Mucosa of descending colon (tissue), 3 donors: ENCODE data around the gene GPR158. TPM values are rescaled to one million over a fixed set of nuclear protein-coding genes. Genes with fewer than 3 reads are reported as not detected.

Experiments
- ATAC-seq: fragments of 200-7000 bp; cut with Tn5 transposase; one replicate; pipeline ENCODE4 v1.9.1; 2020; ENCODE audit warnings: mild to moderate bottlenecking, moderate library complexity
- DNase-seq, 3 donors: peaks; one replicate each; pipeline ENCODE4 v3.0.0-alpha.2; 2020
- H3K36me3 ChIP-seq: fragments of 200-600 bp; one replicate; pipeline ENCODE4 v1.8.0; 2021; ENCODE audit warnings: low read depth, mild to moderate bottlenecking
- H3K4me1 ChIP-seq: fragments of 200-600 bp; one replicate; pipeline ENCODE4 v1.8.0; 2021; ENCODE audit warnings: low read depth, mild to moderate bottlenecking
- H3K4me3 ChIP-seq: fragments of 200-600 bp; one replicate; pipeline ENCODE4 v1.8.0; 2021; ENCODE audit warnings: mild to moderate bottlenecking
- H3K9me3 ChIP-seq: fragments of 200-600 bp; one replicate; pipeline ENCODE4 v1.8.0; 2021; ENCODE audit warnings: mild to moderate bottlenecking
- CTCF ChIP-seq: fragments of 200-600 bp; IDR thresholded peaks from one replicate; pipeline ENCODE4 v1.8.0; 2022; ENCODE audit warnings: antibody characterized with exemption, mild to moderate bottlenecking
- intact Hi-C, 2 donors: fragments of 100-400 bp; cut with DNase I in 1 of 2; cut with micrococcal nuclease in 1 of 2; formaldehyde crosslinking; loops; one replicate each; pipeline versions ENCODE4 v1.11.0 to v1.11.1; 2022; cut with DNase I, micrococcal nuclease
- total RNA-seq, 3 donors: library from RNA; stranded (reverse); fragmentation: NEBNext Ultra II Directional in 2 of 3; extraction: Animal tissue kit (Norgen Biotek cat#: 25700) in 2 of 3; gene quantifications; one replicate each; pipeline versions ENCODE4 v1.2.1 to v1.2.4, GENCODE V29; 2021 to 2023
- donor health status: DM: no; HTN: no; CAD: no; lungs with moderate emphysema.
- donor health status: DM: no; HTN: no; CAD: no.
- donor health status: DM: no; HTN: yes; CAD: no.

GPR158 gene
- total RNA-seq, 3 donors from 2014 or later = 0.20 to 0.51 (median 0.24) TPM

GRCh38 chr10:25508112-25508815, 333.5 kb downstream of the GPR158 start:
- TF ChIP-seq CTCF = no peak
- no peak overlapping the region for H3K4me3 ChIP-seq
- no peak for DNase-seq
- H3K9me3 ChIP-seq = no peaks in the 10 kb centered on the region
- H3K4me1 ChIP-seq = no peaks in the 10 kb centered on the region
- no peaks in the 10 kb centered on the region for H3K36me3 ChIP-seq
- intact Hi-C loops = no loop called here
- ATAC-seq = no peak

- no peaks in the 10 kb centered on the region for H3K36me3 ChIP-seq
- H3K9me3 ChIP-seq = no peaks in the 10 kb centered on the region
- DNase-seq (no peak), ATAC-seq (no peak)
- H3K4me1 ChIP-seq = no peaks in the 10 kb centered on the region
- no peak for TF ChIP-seq CTCF
- intact Hi-C loops = no loop called here
- H3K4me3 ChIP-seq = no peak overlapping the region
Observed at GRCh38 chr10:25509151-25509550, 334.4 kb downstream of the GPR158 start.

GRCh38 chr10:25522294-25522693, 347.5 kb downstream of the GPR158 start:
- ATAC-seq (no peak), DNase-seq (no peak)
- Histone ChIP-seq H3K9me3 (peaks cover 4% of the 10 kb centered on the region), H3K4me3 (no peak overlapping the region), H3K36me3 (no peaks in the 10 kb centered on the region), H3K4me1 (no peaks in the 10 kb centered on the region)
- intact Hi-C loops = no loop called here
- TF ChIP-seq CTCF = no peak

GRCh38 chr10:25522946-25523608, 348.3 kb downstream of the GPR158 start:
- no peak for TF ChIP-seq CTCF
- DNase-seq (no peak), ATAC-seq (no peak)
- Histone ChIP-seq H3K9me3 (peaks cover 4% of the 10 kb centered on the region), H3K36me3 (no peaks in the 10 kb centered on the region), H3K4me3 (no peak overlapping the region), H3K4me1 (no peaks in the 10 kb centered on the region)
- intact Hi-C loops = no loop called here

GRCh38 chr10:25530306-25530705, 355.5 kb downstream of the GPR158 start:
- no peak for DNase-seq
- intact Hi-C loops = no loop called here
- Histone ChIP-seq H3K36me3 (no peaks in the 10 kb centered on the region), H3K4me1 (no peaks in the 10 kb centered on the region), H3K9me3 (no peaks in the 10 kb centered on the region), H3K4me3 (no peak overlapping the region)
- no peak for TF ChIP-seq CTCF
- ATAC-seq = no peak
